GM12878 (cell line): ENCODE data around the gene MSRB2.

ENCODE experiments used
- EP300 ChIP-seq, 2 experiments: fragments of 150-350 bp in 1 of 2; IDR thresholded peaks; 2 replicates each; pipeline ENCODE4 v1.6.1; 2011 to 2012; ENCODE audit warnings: low read depth in 2 of 2, low read length in 2 of 2, borderline replicate concordance in 1 of 2, improper control_type of control experiment in 1 of 2, inconsistent platforms in 1 of 2; ENCODE audit not compliant: control insufficient read depth in 1 of 2
- POLR2AphosphoS5 ChIP-seq: IDR thresholded peaks from 2 replicates; pipeline ENCODE4 v1.6.1; 2011; ENCODE audit warnings: mild to moderate bottlenecking, low read length, inconsistent platforms
- TF ChIP-seq, protein P1 (sequence below): fragments of 150-350 bp; IDR thresholded peaks from 2 replicates; pipeline ENCODE4 v1.6.1; 2016; ENCODE audit warnings: low read depth, low read length

DNA sequence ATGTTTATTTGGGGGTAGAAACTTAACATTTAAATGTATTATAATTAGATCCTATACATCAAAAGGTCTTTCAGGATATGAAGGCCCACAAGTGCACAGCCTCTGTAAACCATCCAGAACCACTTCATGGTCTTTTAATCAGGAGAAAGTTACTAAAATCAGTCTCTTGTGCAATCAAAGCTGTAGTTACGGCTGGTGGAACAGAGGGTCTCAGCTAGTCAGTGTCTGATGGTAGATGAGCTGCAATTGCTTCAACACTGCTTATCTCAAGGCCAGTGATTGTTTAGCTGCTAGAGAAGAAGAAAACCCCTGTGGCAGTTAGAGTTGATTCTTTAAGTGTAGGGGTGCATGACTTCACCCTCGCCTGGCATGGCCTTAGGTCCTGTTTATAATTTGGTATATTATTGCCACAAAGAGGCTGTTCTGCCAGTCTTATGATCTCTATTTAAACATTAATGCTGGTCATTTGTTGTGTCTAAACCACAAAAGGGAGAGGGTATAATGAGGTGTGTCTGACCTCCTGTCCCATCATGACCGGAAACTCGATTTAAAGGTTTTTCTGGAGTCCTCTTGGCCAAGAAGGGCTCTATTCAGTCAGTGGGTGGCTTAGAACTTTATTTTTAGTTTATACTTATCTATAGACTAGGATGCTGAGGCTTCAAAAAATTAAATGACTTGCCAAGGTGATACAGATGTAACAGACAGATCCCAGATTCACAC, 21.3 kb downstream of the MSRB2 start:
- TF ChIP-seq POLR2AphosphoS5 (no peak), EP300 (IDR thresholded peaks at IDR 0.05; ENCODE audit: borderline replicate concordance in 1 of 2, control insufficient read depth in 1 of 2, low read depth in 2 of 2, low read length in 2 of 2) (no peak)
- TF ChIP-seq, protein P1, sequence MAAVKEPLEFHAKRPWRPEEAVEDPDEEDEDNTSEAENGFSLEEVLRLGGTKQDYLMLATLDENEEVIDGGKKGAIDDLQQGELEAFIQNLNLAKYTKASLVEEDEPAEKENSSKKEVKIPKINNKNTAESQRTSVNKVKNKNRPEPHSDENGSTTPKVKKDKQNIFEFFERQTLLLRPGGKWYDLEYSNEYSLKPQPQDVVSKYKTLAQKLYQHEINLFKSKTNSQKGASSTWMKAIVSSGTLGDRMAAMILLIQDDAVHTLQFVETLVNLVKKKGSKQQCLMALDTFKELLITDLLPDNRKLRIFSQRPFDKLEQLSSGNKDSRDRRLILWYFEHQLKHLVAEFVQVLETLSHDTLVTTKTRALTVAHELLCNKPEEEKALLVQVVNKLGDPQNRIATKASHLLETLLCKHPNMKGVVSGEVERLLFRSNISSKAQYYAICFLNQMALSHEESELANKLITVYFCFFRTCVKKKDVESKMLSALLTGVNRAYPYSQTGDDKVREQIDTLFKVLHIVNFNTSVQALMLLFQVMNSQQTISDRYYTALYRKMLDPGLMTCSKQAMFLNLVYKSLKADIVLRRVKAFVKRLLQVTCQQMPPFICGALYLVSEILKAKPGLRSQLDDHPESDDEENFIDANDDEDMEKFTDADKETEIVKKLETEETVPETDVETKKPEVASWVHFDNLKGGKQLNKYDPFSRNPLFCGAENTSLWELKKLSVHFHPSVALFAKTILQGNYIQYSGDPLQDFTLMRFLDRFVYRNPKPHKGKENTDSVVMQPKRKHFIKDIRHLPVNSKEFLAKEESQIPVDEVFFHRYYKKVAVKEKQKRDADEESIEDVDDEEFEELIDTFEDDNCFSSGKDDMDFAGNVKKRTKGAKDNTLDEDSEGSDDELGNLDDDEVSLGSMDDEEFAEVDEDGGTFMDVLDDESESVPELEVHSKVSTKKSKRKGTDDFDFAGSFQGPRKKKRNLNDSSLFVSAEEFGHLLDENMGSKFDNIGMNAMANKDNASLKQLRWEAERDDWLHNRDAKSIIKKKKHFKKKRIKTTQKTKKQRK: no peak
